GM23338 (cell line): ENCODE measurements around the gene HLA-DQB1. TPM values are rescaled to one million over a fixed set of nuclear protein-coding genes. Genes with fewer than 3 reads are reported as not detected.

ENCODE experiments used
- ATAC-seq: fragments of 200-7000 bp; cut with Tn5 transposase; 3 replicates; pipeline ENCODE4 v1.9.1; 2020
- DNase-seq: peaks from one replicate; pipeline ENCODE4 v3.0.0-alpha.2; 2015; ENCODE audit warnings: low spot score
- H2AFZ ChIP-seq: fragments of 200-600 bp; sonication (generic); 2 replicates; pipeline ENCODE4 v1.8.0; 2016; ENCODE audit warnings: antibody characterized with exemption, mild to moderate bottlenecking, moderate library complexity
- H3F3A ChIP-seq: fragments of 200-600 bp; sonication (generic); replicated peaks from 2 replicates; pipeline ENCODE4 v1.8.0; 2017; ENCODE audit warnings: antibody characterized with exemption, mixed run types, low read depth
- H3K27ac ChIP-seq: fragments of 200-600 bp; sonication (generic); 2 replicates; pipeline ENCODE4 v1.6.1; 2016; ENCODE audit warnings: low read depth
- H3K27me3 ChIP-seq: fragments of 200-600 bp; sonication (generic); 2 replicates; pipeline ENCODE4 v1.8.0; 2016; ENCODE audit warnings: mild to moderate bottlenecking, mixed run types, moderate library complexity; ENCODE audit not compliant: insufficient read depth
- H3K36me3 ChIP-seq: fragments of 200-600 bp; sonication (generic); 2 replicates; pipeline ENCODE4 v1.8.0; 2016; ENCODE audit warnings: mild to moderate bottlenecking; ENCODE audit not compliant: insufficient read depth
- H3K4me1 ChIP-seq: fragments of 200-600 bp; sonication (generic); 2 replicates; pipeline ENCODE4 v1.8.0; 2016; ENCODE audit warnings: mild to moderate bottlenecking, moderate library complexity; ENCODE audit not compliant: insufficient read depth
- H3K4me2 ChIP-seq: fragments of 200-600 bp; sonication (generic); 2 replicates; pipeline ENCODE4 v1.7.1; 2017; ENCODE audit warnings: mixed run types
- H3K4me3 ChIP-seq: fragments of 200-600 bp; sonication (generic); 2 replicates; pipeline ENCODE4 v1.6.1; 2016; ENCODE audit warnings: mixed run types
- H3K79me2 ChIP-seq: fragments of 200-600 bp; sonication (generic); replicated peaks from 2 replicates; pipeline ENCODE4 v1.8.0; 2017; ENCODE audit warnings: mild to moderate bottlenecking; ENCODE audit not compliant: insufficient read depth
- H3K9me2 ChIP-seq: fragments of 200-600 bp; sonication (generic); 2 replicates; pipeline ENCODE4 v1.8.0; 2017; ENCODE audit not compliant: insufficient read depth
- H4K20me1 ChIP-seq: fragments of 200-600 bp; sonication (generic); replicated peaks from 2 replicates; pipeline ENCODE4 v1.8.0; 2017; ENCODE audit warnings: mild to moderate bottlenecking; ENCODE audit not compliant: insufficient read depth
- H3K27ac Mint-ChIP-seq: 2 replicates; pipeline ENCODE4 v1.8.0; 2020; ENCODE audit warnings: inconsistent platforms, mild to moderate bottlenecking, moderate library complexity, mixed read lengths
- H3K27me3 Mint-ChIP-seq: 3 replicates; pipeline ENCODE4 v1.8.0; 2022; ENCODE audit warnings: low read depth, mild to moderate bottlenecking, moderate library complexity, mixed read lengths, inconsistent platforms; ENCODE audit not compliant: insufficient read depth, poor library complexity
- H3K36me3 Mint-ChIP-seq: 3 replicates; pipeline ENCODE4 v1.8.0; 2021; ENCODE audit warnings: low read depth, mild to moderate bottlenecking, inconsistent platforms, moderate library complexity, mixed read lengths
- H3K4me1 Mint-ChIP-seq: 3 replicates; pipeline ENCODE4 v1.8.0; 2020; ENCODE audit warnings: mild to moderate bottlenecking, inconsistent platforms, mixed read lengths
- H3K4me3 Mint-ChIP-seq: 3 replicates; pipeline ENCODE4 v1.8.0; 2021; ENCODE audit warnings: moderate library complexity, mild to moderate bottlenecking, inconsistent platforms, mixed read lengths
- H3K9me3 Mint-ChIP-seq: 3 replicates; pipeline ENCODE4 v1.8.0; 2020; ENCODE audit warnings: moderate library complexity, mild to moderate bottlenecking, inconsistent platforms, mixed read lengths
- CREB1 ChIP-seq: fragments of 250-450 bp; sonication (Bioruptor Pico); IDR thresholded peaks from 2 replicates; pipeline ENCODE4 v1.5.0; 2020; ENCODE audit warnings: low read depth, mild to moderate bottlenecking, moderate library complexity
- EZH2 ChIP-seq: fragments of 200-600 bp; sonication (generic); IDR thresholded peaks from one replicate; pipeline ENCODE4 v1.8.0; 2017; ENCODE audit warnings: antibody characterized with exemption, mild to moderate bottlenecking, low read depth; ENCODE audit not compliant: unreplicated experiment
- EZH2phosphoT487 ChIP-seq: fragments of 200-600 bp; sonication (generic); IDR thresholded peaks from one replicate; pipeline ENCODE4 v1.8.1; 2018; ENCODE audit warnings: antibody characterized with exemption; ENCODE audit not compliant: unreplicated experiment
- STAT1 ChIP-seq: IDR thresholded peaks from one replicate; pipeline ENCODE4 v1.6.1; 2016; ENCODE audit warnings: antibody characterized with exemption; ENCODE audit not compliant: unreplicated experiment
- ZNF114 ChIP-seq: fragments of 250-450 bp; sonication (Bioruptor Pico); IDR thresholded peaks from 2 replicates; pipeline ENCODE4 v1.5.0; 2020; ENCODE audit warnings: mild to moderate bottlenecking, moderate library complexity
- ZNF331 ChIP-seq: fragments of 250-450 bp; sonication (Bioruptor Pico); IDR thresholded peaks from 2 replicates; pipeline ENCODE4 v1.5.0; 2020; ENCODE audit warnings: low read depth, mild to moderate bottlenecking, moderate library complexity
- polyA plus RNA-seq: library from polyadenylated mRNA; unstranded; fragments of >200 nt; fragmentation: Nextera tagmentation; extraction: Ambion mirVana; gene quantifications from 2 replicates; pipeline ENCODE4 v1.2.1, GENCODE V29; 2016
- total RNA-seq: library from RNA; depleted of rRNA; stranded (reverse); fragments of >200 nt; shearing (Covaris generic); gene quantifications from 2 replicates; pipeline ENCODE4 v1.2.3, GENCODE V29; 2014
- TF ChIP-seq, protein P1 (sequence below), 2 experiments: fragments of 200-600 bp in 1 of 2; sonication (generic) in 1 of 2; conservative IDR thresholded peaks; 2 replicates each; pipeline versions ENCODE4 v1.5.1 to v1.6.1; 2016 to 2017; ENCODE audit warnings: antibody characterized with exemption in 2 of 2, low read depth in 2 of 2, mild to moderate bottlenecking in 2 of 2, moderate library complexity in 1 of 2
- TF ChIP-seq, protein P2 (sequence below): fragments of 250-450 bp; sonication (Bioruptor Pico); IDR thresholded peaks from 2 replicates; pipeline ENCODE4 v1.5.0; 2020; ENCODE audit warnings: mild to moderate bottlenecking, moderate library complexity

The HLA-DQB1 gene
- total and polyA plus RNA-seq, 2 experiments from 2014 or later: 5.7 to 6.5 TPM

DNA sequence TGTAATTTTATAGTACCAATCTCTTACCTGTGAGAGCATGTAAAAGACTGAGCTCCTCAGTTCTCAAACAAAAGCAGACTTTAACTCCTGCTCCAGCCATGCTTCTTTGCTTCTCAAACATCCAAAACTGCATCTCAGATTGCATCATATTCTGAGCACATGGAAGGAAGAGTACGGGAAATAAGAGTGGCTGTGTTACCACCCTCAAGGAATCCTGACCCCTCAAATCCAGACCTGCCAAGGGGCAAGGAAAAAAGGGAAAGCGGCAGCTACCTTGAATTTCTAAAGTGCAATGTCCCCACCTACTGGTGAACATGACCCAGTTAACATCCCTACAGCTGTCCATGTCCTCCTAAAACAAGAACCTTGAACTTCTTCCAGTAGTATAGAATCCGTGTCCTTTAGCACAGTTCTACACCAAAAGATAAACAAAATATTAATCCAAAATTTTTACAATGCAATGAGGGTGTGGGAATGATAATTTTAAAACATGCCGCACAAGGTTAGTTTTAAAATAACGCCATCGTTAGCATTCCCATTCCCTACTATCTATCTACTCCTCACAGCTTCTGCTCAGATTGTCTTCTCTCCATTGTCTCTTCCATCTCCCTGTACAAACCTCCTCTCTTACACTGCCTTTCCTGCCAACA lies 34.1 kb upstream of the HLA-DQB1 start:
- no peaks in the 10 kb centered on the region for H3K9me2 ChIP-seq
- Mint-ChIP-seq H3K9me3 (peaks cover 4% of the 10 kb centered on the region), H3K4me3 (0 out of 3 replicates have a peak overlapping the region, but pooled peaks have one; percentile 28), H3K27ac (no peak overlapping the region), H3K4me1 (peaks cover 4% of the 10 kb centered on the region; the same call in 1 of the 3 replicates), H3K36me3 (no peaks in the 10 kb centered on the region), H3K27me3 (no peaks in the 10 kb centered on the region)
- peak; percentile 98 for ATAC-seq
- H3K36me3 ChIP-seq: no peaks in the 10 kb centered on the region
- H3F3A ChIP-seq: no peaks in the 10 kb centered on the region
- no peak overlapping the region for H3K4me2 ChIP-seq
- no peak overlapping the region for H3K4me3 ChIP-seq
- TF ChIP-seq CREB1 (CRISPR knock-in tag) (no peak), STAT1 (no peak), EZH2phosphoT487 (no peak)
- TF ChIP-seq, protein P1, sequence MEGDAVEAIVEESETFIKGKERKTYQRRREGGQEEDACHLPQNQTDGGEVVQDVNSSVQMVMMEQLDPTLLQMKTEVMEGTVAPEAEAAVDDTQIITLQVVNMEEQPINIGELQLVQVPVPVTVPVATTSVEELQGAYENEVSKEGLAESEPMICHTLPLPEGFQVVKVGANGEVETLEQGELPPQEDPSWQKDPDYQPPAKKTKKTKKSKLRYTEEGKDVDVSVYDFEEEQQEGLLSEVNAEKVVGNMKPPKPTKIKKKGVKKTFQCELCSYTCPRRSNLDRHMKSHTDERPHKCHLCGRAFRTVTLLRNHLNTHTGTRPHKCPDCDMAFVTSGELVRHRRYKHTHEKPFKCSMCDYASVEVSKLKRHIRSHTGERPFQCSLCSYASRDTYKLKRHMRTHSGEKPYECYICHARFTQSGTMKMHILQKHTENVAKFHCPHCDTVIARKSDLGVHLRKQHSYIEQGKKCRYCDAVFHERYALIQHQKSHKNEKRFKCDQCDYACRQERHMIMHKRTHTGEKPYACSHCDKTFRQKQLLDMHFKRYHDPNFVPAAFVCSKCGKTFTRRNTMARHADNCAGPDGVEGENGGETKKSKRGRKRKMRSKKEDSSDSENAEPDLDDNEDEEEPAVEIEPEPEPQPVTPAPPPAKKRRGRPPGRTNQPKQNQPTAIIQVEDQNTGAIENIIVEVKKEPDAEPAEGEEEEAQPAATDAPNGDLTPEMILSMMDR (conservative IDR thresholded peaks at IDR 0.05; ENCODE audit: low read depth in 2 of 2): peak; percentile 76 to 87
- H3K4me1 ChIP-seq: peaks cover 4% of the 10 kb centered on the region; the same call in 1 of the 2 replicates
- peak; percentile 84 for DNase-seq
- no peak overlapping the region for H3K27ac ChIP-seq
- H4K20me1 ChIP-seq: no peaks in the 10 kb centered on the region
- H3K27me3 ChIP-seq: no peaks in the 10 kb centered on the region
- no peaks in the 10 kb centered on the region for H3K79me2 ChIP-seq
- H2AFZ ChIP-seq: no peak overlapping the region

DNA sequence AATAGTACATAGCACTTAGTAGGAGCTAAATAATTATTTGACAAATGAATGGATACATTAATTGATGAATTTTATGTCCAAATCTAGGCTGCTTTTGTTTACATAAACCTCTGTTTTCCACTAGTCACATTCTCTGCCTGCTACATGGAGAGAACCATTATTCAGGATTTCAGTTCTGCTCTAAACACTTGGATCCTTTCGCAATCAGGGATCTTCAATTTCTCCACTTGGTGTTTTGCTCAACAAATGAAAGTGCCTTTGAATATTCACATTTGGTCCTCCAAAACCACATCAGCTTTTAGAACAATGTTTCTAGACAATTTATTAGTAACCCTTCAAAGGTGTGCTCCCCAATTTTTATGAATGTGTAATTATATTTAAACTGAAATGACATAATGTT lies 30.6 kb upstream of the HLA-DQB1 start:
- Histone ChIP-seq H3K4me3 (no peak overlapping the region), H4K20me1 (no peaks in the 10 kb centered on the region), H3K27ac (no peak overlapping the region), H3K4me2 (no peak overlapping the region), H3K9me2 (no peaks in the 10 kb centered on the region), H2AFZ (no peak overlapping the region), H3K36me3 (no peaks in the 10 kb centered on the region), H3K27me3 (no peaks in the 10 kb centered on the region), H3F3A (no peaks in the 10 kb centered on the region), H3K79me2 (no peaks in the 10 kb centered on the region), H3K4me1 (no peaks in the 10 kb centered on the region)
- TF ChIP-seq EZH2 (no peak), CREB1 (CRISPR knock-in tag) (no peak), EZH2phosphoT487 (no peak), ZNF331 (CRISPR knock-in tag) (no peak), ZNF114 (CRISPR knock-in tag) (no peak)
- TF ChIP-seq, protein P2, sequence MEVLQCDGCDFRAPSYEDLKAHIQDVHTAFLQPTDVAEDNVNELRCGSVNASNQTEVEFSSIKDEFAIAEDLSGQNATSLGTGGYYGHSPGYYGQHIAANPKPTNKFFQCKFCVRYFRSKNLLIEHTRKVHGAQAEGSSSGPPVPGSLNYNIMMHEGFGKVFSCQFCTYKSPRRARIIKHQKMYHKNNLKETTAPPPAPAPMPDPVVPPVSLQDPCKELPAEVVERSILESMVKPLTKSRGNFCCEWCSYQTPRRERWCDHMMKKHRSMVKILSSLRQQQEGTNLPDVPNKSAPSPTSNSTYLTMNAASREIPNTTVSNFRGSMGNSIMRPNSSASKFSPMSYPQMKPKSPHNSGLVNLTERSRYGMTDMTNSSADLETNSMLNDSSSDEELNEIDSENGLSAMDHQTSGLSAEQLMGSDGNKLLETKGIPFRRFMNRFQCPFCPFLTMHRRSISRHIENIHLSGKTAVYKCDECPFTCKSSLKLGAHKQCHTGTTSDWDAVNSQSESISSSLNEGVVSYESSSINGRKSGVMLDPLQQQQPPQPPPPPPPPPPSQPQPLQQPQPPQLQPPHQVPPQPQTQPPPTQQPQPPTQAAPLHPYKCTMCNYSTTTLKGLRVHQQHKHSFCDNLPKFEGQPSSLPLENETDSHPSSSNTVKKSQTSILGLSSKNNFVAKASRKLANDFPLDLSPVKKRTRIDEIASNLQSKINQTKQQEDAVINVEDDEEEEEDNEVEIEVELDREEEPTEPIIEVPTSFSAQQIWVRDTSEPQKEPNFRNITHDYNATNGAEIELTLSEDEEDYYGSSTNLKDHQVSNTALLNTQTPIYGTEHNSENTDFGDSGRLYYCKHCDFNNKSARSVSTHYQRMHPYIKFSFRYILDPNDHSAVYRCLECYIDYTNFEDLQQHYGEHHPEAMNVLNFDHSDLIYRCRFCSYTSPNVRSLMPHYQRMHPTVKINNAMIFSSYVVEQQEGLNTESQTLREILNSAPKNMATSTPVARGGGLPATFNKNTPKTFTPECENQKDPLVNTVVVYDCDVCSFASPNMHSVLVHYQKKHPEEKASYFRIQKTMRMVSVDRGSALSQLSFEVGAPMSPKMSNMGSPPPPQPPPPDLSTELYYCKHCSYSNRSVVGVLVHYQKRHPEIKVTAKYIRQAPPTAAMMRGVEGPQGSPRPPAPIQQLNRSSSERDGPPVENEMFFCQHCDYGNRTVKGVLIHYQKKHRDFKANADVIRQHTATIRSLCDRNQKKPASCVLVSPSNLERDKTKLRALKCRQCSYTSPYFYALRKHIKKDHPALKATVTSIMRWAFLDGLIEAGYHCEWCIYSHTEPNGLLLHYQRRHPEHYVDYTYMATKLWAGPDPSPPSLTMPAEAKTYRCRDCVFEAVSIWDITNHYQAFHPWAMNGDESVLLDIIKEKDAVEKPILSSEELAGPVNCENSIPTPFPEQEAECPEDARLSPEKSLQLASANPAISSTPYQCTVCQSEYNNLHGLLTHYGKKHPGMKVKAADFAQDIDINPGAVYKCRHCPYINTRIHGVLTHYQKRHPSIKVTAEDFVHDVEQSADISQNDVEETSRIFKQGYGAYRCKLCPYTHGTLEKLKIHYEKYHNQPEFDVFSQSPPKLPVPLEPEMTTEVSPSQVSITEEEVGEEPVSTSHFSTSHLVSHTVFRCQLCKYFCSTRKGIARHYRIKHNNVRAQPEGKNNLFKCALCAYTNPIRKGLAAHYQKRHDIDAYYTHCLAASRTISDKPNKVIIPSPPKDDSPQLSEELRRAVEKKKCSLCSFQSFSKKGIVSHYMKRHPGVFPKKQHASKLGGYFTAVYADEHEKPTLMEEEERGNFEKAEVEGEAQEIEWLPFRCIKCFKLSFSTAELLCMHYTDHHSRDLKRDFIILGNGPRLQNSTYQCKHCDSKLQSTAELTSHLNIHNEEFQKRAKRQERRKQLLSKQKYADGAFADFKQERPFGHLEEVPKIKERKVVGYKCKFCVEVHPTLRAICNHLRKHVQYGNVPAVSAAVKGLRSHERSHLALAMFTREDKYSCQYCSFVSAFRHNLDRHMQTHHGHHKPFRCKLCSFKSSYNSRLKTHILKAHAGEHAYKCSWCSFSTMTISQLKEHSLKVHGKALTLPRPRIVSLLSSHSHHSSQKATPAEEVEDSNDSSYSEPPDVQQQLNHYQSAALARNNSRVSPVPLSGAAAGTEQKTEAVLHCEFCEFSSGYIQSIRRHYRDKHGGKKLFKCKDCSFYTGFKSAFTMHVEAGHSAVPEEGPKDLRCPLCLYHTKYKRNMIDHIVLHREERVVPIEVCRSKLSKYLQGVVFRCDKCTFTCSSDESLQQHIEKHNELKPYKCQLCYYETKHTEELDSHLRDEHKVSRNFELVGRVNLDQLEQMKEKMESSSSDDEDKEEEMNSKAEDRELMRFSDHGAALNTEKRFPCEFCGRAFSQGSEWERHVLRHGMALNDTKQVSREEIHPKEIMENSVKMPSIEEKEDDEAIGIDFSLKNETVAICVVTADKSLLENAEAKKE (CRISPR knock-in tag): no peak
- Mint-ChIP-seq H3K9me3 (no peaks in the 10 kb centered on the region), H3K27ac (no peak overlapping the region), H3K4me1 (peaks cover 2% of the 10 kb centered on the region; the same call in 1 of the 3 replicates), H3K27me3 (no peaks in the 10 kb centered on the region), H3K4me3 (no peak overlapping the region), H3K36me3 (no peaks in the 10 kb centered on the region)
- DNase-seq (no peak), ATAC-seq (no peak)
